HepG2 (cell line): ENCODE measurements around the gene FMNL2. TPM values are rescaled to one million over a fixed set of nuclear protein-coding genes. Genes with fewer than 3 reads are reported as not detected.

Source experiments
- ATAC-seq: fragments of 200-7000 bp; cut with Tn5 transposase; 3 replicates; pipeline ENCODE4 v1.9.1; 2020; ENCODE audit warnings: mild to moderate bottlenecking, moderate library complexity
- BruUV-seq: library from RNA; stranded (reverse); fragments of 400-500 nt; replicated peaks from 2 replicates; lab custom pipeline; 2021; lab: Mats Ljungman, UMichigan
- CTCF ChIA-PET: fragments of 300-600 bp; formaldehyde crosslinking; extraction: SDS; loops from one replicate; lab custom pipeline; 2021; ENCODE audit warnings: low total read pairs, inconsistent platforms, low intra/inter-chr PET ratio; lab: Yijun Ruan, JAX
- POLR2A ChIA-PET: fragments of 350-600 bp; sonication (Branson Sonifier 250); formaldehyde crosslinking; loops from one replicate; lab custom pipeline; 2020; ENCODE audit warnings: antibody characterized with exemption, inconsistent platforms; lab: Yijun Ruan, JAX
- DNase-seq: peaks from one replicate; pipeline ENCODE4 v3.0.0-alpha.2; 2015; ENCODE audit warnings: low spot score
- FAIRE-seq: peaks from 3 replicates; lab custom pipeline; 2011; peaks lifted over from hg19 to GRCh38; lab: Jason Lieb, UNC
- H2AFZ ChIP-seq: one replicate; pipeline ENCODE4 v1.6.1; 2011; ENCODE audit warnings: low read length, inconsistent platforms
- H3K27ac ChIP-seq: fragments of 300-600 bp; 3 replicates; pipeline ENCODE4 v1.8.0; 2011; ENCODE audit warnings: mixed run types, mild to moderate bottlenecking, mixed read lengths, low read length, inconsistent platforms; ENCODE audit not compliant: insufficient read depth; ENCODE audit errors: extremely low read length
- H3K27me3 ChIP-seq, 2 experiments: fragments of 200-600 bp in 1 of 2; 2 replicates in 1 of 2; 3 replicates in 1 of 2; pipeline versions ENCODE4 v1.6.0 to v1.8.0; 2011; ENCODE audit warnings: low read length in 2 of 2, mild to moderate bottlenecking in 2 of 2, moderate library complexity in 2 of 2, inconsistent platforms in 1 of 2; ENCODE audit not compliant: insufficient read depth in 2 of 2, control insufficient read depth in 1 of 2
- H3K36me3 ChIP-seq, 2 experiments: fragments of 200-600 bp in 1 of 2; replicated peaks in 1 of 2; 2 replicates in 1 of 2; 3 replicates in 1 of 2; pipeline versions ENCODE4 v1.5.1 to v1.8.0; 2011; ENCODE audit warnings: low read length in 2 of 2, inconsistent platforms in 1 of 2; ENCODE audit not compliant: insufficient read depth in 2 of 2, control insufficient read depth in 1 of 2
- H3K4me1 ChIP-seq: 2 replicates; pipeline ENCODE4 v1.5.1; 2012; ENCODE audit warnings: low read length, inconsistent platforms; ENCODE audit not compliant: insufficient read depth
- H3K4me2 ChIP-seq: 2 replicates; pipeline ENCODE4 v1.6.0; 2011; ENCODE audit warnings: low read depth, low read length, inconsistent platforms
- H3K4me3 ChIP-seq, 3 experiments: fragments of 200-600 bp in 1 of 3; sonication (generic), shearing (Covaris generic) in 1 of 3; replicated peaks in 1 of 3; 2 replicates each; pipeline ENCODE4 v1.5.1; 2011 to 2016; ENCODE audit warnings: low read length in 3 of 3, inconsistent platforms in 2 of 3, low read depth in 2 of 3, mild to moderate bottlenecking in 2 of 3, control low read depth in 1 of 3, mixed read lengths in 1 of 3; ENCODE audit not compliant: insufficient read depth in 1 of 3
- H3K79me2 ChIP-seq: one replicate; pipeline ENCODE4 v1.6.1; 2011; ENCODE audit warnings: low read length, inconsistent platforms; ENCODE audit not compliant: insufficient read depth
- H3K9ac ChIP-seq: 2 replicates; pipeline ENCODE4 v1.6.0; 2011; ENCODE audit warnings: mild to moderate bottlenecking, low read depth, low read length, inconsistent platforms; ENCODE audit not compliant: insufficient read depth
- H3K9me3 ChIP-seq: 2 replicates; pipeline ENCODE4 v1.5.1; 2012; ENCODE audit warnings: mild to moderate bottlenecking, low read length
- H4K20me1 ChIP-seq: 2 replicates; pipeline ENCODE4 v1.6.0; 2011; ENCODE audit warnings: inconsistent platforms, mild to moderate bottlenecking, low read length, moderate library complexity; ENCODE audit not compliant: insufficient read depth
- CENPT ChIP-seq: sonication (generic); formaldehyde crosslinking; IDR thresholded peaks from 2 replicates; pipeline ENCODE4 v1.8.0; 2022; ENCODE audit warnings: low read depth, mild to moderate bottlenecking, moderate library complexity, missing genetic modification reagents
- ETV6 ChIP-seq: sonication (generic); formaldehyde crosslinking; conservative IDR thresholded peaks from 2 replicates; pipeline ENCODE4 v1.4.0; 2020; ENCODE audit warnings: missing genetic modification reagents
- HDAC1 ChIP-seq: sonication (generic); formaldehyde crosslinking; IDR thresholded peaks from 2 replicates; pipeline ENCODE4 v1.5.1; 2020; ENCODE audit warnings: mild to moderate bottlenecking, missing genetic modification reagents
- HOXA3 ChIP-seq: sonication (generic); formaldehyde crosslinking; IDR thresholded peaks from 2 replicates; pipeline ENCODE4 v1.5.0; 2020; ENCODE audit warnings: missing genetic modification reagents
- REPIN1 ChIP-seq: sonication (generic); formaldehyde crosslinking; IDR thresholded peaks from 2 replicates; pipeline ENCODE4 v1.8.0; 2022; ENCODE audit warnings: missing genetic modification reagents, low read depth, mild to moderate bottlenecking, borderline replicate concordance
- ZMYM3 ChIP-seq: sonication (generic); formaldehyde crosslinking; IDR thresholded peaks from 2 replicates; pipeline ENCODE4 v1.5.1; 2020; ENCODE audit warnings: mild to moderate bottlenecking, missing genetic modification reagents
- ZNF317 ChIP-seq: sonication (generic); formaldehyde crosslinking; IDR thresholded peaks from 2 replicates; pipeline ENCODE4 v1.5.0; 2020; ENCODE audit warnings: mild to moderate bottlenecking, missing genetic modification reagents
- ZNF484 ChIP-seq: sonication (generic); formaldehyde crosslinking; IDR thresholded peaks from 2 replicates; pipeline ENCODE4 v1.5.1; 2020; ENCODE audit warnings: mild to moderate bottlenecking, low read depth, missing genetic modification reagents, borderline replicate concordance
- ZNF790 ChIP-seq: sonication (generic); formaldehyde crosslinking; IDR thresholded peaks from 2 replicates; pipeline ENCODE4 v1.8.0; 2022; ENCODE audit warnings: missing genetic modification reagents, mild to moderate bottlenecking, borderline replicate concordance
- ZSCAN20 ChIP-seq: sonication (generic); formaldehyde crosslinking; IDR thresholded peaks from 2 replicates; pipeline ENCODE4 v1.4.0; 2020; ENCODE audit warnings: missing genetic modification reagents, mild to moderate bottlenecking, borderline replicate concordance
- whole genome bisulfite sequencing: methylation state at CpG from one replicate; pipeline ENCODE4 v1.1.6; 2017; ENCODE audit warnings: low lambda C conversion rate; 5-methylcytosine and 5-hydroxymethylcytosine counted together
- in situ Hi-C: cut with HindIII; loops from 2 replicates; pipeline ENCODE4 v1.10.0; 2017; ENCODE audit warnings: low pct_unique_long_range_greater_than_20kb; ENCODE audit not compliant: extremely low pct_ligation_motif_present
- intact Hi-C: fragments of 100-400 bp; cut with micrococcal nuclease; formaldehyde crosslinking; loops from one replicate; pipeline ENCODE4 v1.10.0; 2022; ENCODE audit not compliant: unreplicated experiment
- polyA plus RNA-seq, 8 experiments: library from polyadenylated mRNA; depleted of rRNA in 3 of 8; stranded (reverse) in 7 of 8; unstranded in 1 of 8; fragments of >200 nt; fragmentation: Illumina TruSeq in 4 of 8; extraction: Trizol in 4 of 8; gene quantifications; 2 replicates each; pipeline versions ENCODE4 v1.2.1 to v1.2.3, GENCODE V29; 2011 to 2016; ENCODE audit warnings: low read depth in 4 of 8, missing spikeins in 1 of 8, mixed read lengths in 1 of 8; ENCODE audit not compliant: insufficient read depth in 1 of 8
- total RNA-seq, 5 experiments: library from RNA; depleted of rRNA; stranded (reverse); fragments of >200 nt; fragmentation: Illumina TruSeq; extraction: Trizol; gene quantifications; 2 replicates each; pipeline ENCODE4 v1.2.3, GENCODE V29; 2016; ENCODE audit warnings: low read depth in 1 of 5
- TF ChIP-seq, protein P1 (sequence below): sonication (generic); formaldehyde crosslinking; IDR thresholded peaks from 2 replicates; pipeline ENCODE4 v1.4.0; 2020; ENCODE audit warnings: missing genetic modification reagents
- TF ChIP-seq, protein P2 (sequence below): IDR thresholded peaks from 2 replicates; pipeline ENCODE4 v1.6.1; 2016; ENCODE audit warnings: missing genetic modification reagents, missing compliant biosample characterization

The FMNL2 gene
- total and polyA plus RNA-seq, 2 of the 13 experiments (the other 11 are each of a cell fraction or from before 2014, with no cell fraction given), result 66.5 to 67.7 TPM

DNA sequence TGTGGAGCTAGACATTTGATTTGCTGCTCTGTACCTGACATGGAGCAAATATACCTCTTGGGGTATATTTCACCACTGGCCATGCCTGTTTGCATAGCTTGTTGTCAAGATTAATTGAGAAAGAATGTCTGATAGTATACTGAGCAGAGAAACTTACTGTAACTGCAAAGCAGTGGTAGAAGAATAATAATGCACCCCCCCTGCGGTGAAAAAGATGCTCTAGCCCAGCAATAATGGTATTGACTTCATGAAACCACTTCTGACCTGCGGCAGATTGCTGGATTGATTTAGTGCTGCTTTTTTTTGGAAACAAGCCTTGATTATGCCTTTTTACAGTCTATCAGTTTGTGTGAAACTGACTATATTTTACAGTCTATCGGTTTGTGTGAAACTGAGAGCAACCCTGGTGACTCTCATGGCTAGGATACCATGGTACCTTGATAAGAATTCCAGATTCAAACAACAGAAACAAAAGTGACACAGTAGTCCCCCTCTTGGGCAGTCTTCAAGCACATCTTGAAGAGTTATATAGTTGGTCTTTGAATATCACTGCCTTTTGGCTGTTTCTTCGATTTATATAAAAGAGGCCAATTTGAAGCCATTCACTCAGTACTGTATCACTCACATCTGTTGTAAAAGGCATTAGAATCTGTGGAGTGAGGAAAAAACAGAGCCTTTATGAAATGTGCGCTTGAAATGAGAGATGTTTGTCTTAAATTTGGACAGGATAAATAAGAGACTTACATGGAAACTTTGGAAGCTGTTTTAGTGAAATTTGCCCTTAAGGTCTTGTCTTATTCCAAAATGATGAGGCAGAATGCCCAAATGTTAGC is 102.5 kb downstream of the FMNL2 start:
- no peak for FAIRE-seq
- H3K79me2 ChIP-seq, result peaks cover 98% of the 10 kb centered on the region
- no peak overlapping the region for H3K27ac ChIP-seq

DNA sequence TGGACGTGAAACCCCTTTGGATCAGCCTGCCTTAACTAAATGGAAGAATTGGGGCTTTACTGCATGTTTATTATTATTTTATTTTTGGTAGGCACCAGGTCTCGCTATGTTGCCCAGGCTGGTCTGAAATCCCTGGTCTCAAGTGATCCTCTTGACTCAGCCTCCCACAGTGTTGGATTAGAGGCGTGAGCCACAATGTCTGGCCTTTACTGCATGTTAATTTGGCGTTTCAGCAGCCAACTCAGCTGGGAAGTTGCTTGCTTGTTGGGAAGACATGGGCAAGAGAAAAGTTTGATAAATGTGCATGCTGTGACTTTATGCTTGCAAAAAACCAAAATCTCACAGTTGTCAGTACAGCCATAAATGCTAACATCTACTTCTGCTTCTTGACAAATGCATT is 105.1 kb downstream of the FMNL2 start:
- no peak overlapping the region for H3K4me3 ChIP-seq
- DNase-seq (no peak), FAIRE-seq (no peak), ATAC-seq (no peak)
- in situ Hi-C loops, result no loop called here
- H3K27me3 ChIP-seq, result no peaks in the 10 kb centered on the region
- no peaks in the 10 kb centered on the region for H3K36me3 ChIP-seq
- no peak overlapping the region for H3K27ac ChIP-seq
- H3K4me1 ChIP-seq, result peaks cover 29% of the 10 kb centered on the region
- no peak for TF ChIP-seq HDAC1 (CRISPR knock-in tag)
- TF ChIP-seq, protein P1, sequence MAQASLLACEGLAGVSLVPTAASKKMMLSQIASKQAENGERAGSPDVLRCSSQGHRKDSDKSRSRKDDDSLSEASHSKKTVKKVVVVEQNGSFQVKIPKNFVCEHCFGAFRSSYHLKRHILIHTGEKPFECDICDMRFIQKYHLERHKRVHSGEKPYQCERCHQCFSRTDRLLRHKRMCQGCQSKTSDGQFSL (CRISPR knock-in tag), result no peak
- TF ChIP-seq ZNF317 (CRISPR knock-in tag), result no peak
- TF ChIP-seq ZNF484 (CRISPR knock-in tag), result no peak
- no peak for TF ChIP-seq ZMYM3
- 98% methylated on average over 4 of the region's 4 CpGs for WGBS
- POLR2A ChIA-PET, result no interaction called here
- H3K4me2 ChIP-seq, result no peak overlapping the region
- no peak overlapping the region for H2AFZ ChIP-seq
- no peaks in the 10 kb centered on the region; the same call in 1 of the 2 replicates for H4K20me1 ChIP-seq
- no peak overlapping the region for H3K9ac ChIP-seq
- no peaks in the 10 kb centered on the region for H3K9me3 ChIP-seq
- intact Hi-C loops, result no loop called here
- BruUV-seq, result no TSS peak
- H3K79me2 ChIP-seq, result peaks cover 97% of the 10 kb centered on the region
- CTCF ChIA-PET, result no interaction called here

More for the DNA sequence above, 102.5 kb downstream of the FMNL2 start:
- Histone ChIP-seq H3K27me3 (no peaks in the 10 kb centered on the region), H2AFZ (no peak overlapping the region), H4K20me1 (no peaks in the 10 kb centered on the region; the same call in 1 of the 2 replicates), H3K9me3 (no peaks in the 10 kb centered on the region), H3K36me3 (no peaks in the 10 kb centered on the region), H3K9ac (no peak overlapping the region), H3K4me2 (no peak overlapping the region), H3K4me3 (no peak overlapping the region), H3K4me1 (peaks cover 43% of the 10 kb centered on the region)
- in situ Hi-C loops, result no loop called here
- TF ChIP-seq ETV6 (CRISPR knock-in tag) (no peak), HOXA3 (no peak), REPIN1 (CRISPR knock-in tag) (no peak), ZSCAN20 (CRISPR knock-in tag) (no peak), CENPT (CRISPR knock-in tag) (no peak), ZNF790 (CRISPR knock-in tag) (no peak)
- TF ChIP-seq, protein P2, sequence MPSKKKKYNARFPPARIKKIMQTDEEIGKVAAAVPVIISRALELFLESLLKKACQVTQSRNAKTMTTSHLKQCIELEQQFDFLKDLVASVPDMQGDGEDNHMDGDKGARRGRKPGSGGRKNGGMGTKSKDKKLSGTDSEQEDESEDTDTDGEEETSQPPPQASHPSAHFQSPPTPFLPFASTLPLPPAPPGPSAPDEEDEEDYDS (CRISPR knock-in tag), result no peak
- CTCF ChIA-PET, result no interaction called here
- POLR2A ChIA-PET, result no interaction called here
- WGBS, result 96% methylated on average over 5 of the region's 5 CpGs
- no peak for ATAC-seq
- BruUV-seq, result no TSS peak
- DNase-seq, result no peak
- intact Hi-C loops, result no loop called here
